ENCODE measurements around the gene IRF4.
A peak's percentile ranks its signal among the peaks of the same experiment; 100 is the strongest.
"Not testable (repeated sequence)": the region's sequence is repeated elsewhere in the genome, so short reads cannot be mapped to it uniquely, and the experiment has no call there.

Gene IRF4

DNA sequence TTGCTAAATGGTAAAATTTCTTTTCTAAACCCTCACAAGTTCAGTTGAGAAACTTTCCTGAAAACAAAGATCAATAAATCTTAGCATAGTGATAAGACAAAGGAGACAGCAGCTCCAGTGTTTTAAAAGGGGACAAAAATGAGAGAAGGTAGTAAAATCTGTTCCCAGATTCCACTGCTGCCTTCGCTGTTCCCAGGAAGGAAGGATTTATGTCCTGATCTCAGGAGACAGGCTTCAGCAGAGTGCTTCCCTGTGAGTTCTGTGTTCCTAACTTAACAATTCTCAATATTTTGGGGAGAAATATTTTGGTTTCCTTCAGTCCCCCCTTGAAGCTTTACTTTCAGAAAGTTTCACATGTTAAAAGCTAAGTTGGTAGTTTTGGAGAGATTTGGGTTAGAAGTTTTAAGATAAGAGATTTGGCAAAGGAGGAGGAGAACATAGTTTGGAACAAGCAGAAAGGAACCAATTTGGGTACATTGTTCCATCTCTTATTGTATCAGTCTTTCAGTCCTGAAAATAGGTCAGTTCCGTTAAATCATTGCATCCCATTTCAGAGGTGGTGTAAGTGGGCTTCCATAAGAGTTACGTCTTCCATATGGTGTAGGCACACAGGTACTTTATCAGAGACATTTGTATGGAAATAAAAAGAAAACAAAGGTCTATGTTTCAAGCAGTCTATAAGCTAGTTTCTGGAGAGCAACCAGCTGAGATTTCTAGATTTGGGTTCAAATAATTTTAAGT, 20.8 kb downstream of the IRF4 start:
- no peak overlapping the region for H3K4me3 ChIP-seq (ENCODE audit: extremely low read depth, insufficient read depth, low read length, poor library complexity, severe bottlenecking)
- peaks cover 7% of the 10 kb centered on the region for H3K9me3 ChIP-seq (ENCODE audit: control insufficient read depth, low read length)
- H3K36me3 ChIP-seq (ENCODE audit: control insufficient read depth, insufficient read depth, low read length): no peaks in the 10 kb centered on the region
- 93 to 94% methylated on average over 2 of the region's 3 CpGs for WGBS, 2 experiments (ENCODE audit: insufficient coverage in 2 of 2)
- no peaks in the 10 kb centered on the region for H3K4me1 ChIP-seq (ENCODE audit: control insufficient read depth, insufficient read depth, low read length, poor library complexity, severe bottlenecking)
- H3K27ac ChIP-seq (ENCODE audit: low read depth, low read length, severe bottlenecking): no peak overlapping the region

- Histone ChIP-seq H3K4me1 (ENCODE audit: control insufficient read depth, insufficient read depth, low read length, poor library complexity, severe bottlenecking) (no peaks in the 10 kb centered on the region), H3K9me3 (ENCODE audit: control insufficient read depth, low read length) (peaks cover 7% of the 10 kb centered on the region), H3K36me3 (ENCODE audit: control insufficient read depth, insufficient read depth, low read length) (no peaks in the 10 kb centered on the region), H3K4me3 (ENCODE audit: extremely low read depth, insufficient read depth, low read length, poor library complexity, severe bottlenecking) (no peak overlapping the region), H3K27ac (ENCODE audit: low read depth, low read length, severe bottlenecking) (no peak overlapping the region)
Measured at GRCh38 chr6:414447-414846, 22.9 kb downstream of the IRF4 start.

DNA sequence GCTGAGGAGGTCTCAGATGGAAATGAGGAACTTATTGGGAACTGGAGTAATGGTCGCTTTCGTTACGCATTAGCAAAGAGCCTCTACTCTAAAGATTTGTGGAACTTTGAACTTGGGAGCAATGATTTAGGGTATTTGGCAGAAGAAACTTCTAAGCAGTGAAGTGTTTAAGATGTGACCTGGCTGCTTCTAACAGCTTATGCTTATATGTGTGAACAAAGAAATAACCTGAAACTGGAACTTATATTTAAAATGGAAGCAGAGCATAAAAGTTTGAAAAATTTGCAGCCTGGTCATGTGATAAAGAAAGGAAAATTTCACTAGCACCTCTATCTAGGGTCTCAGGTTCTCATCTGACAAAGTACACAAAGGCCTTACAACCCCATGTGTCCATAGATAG, 23.5 kb downstream of the IRF4 start:
- Histone ChIP-seq H3K4me3 (ENCODE audit: extremely low read depth, insufficient read depth, low read length, poor library complexity, severe bottlenecking) (no peak overlapping the region), H3K27ac (ENCODE audit: low read depth, low read length, severe bottlenecking) (no peak overlapping the region), H3K9me3 (ENCODE audit: control insufficient read depth, low read length) (peaks cover 7% of the 10 kb centered on the region), H3K36me3 (ENCODE audit: control insufficient read depth, insufficient read depth, low read length) (no peaks in the 10 kb centered on the region), H3K4me1 (ENCODE audit: control insufficient read depth, insufficient read depth, low read length, poor library complexity, severe bottlenecking) (no peaks in the 10 kb centered on the region)
- WGBS, 2 experiments (ENCODE audit: insufficient coverage in 2 of 2): 97 to 100% methylated on average over 3 of the region's 3 CpGs

- H3K4me3 ChIP-seq (ENCODE audit: extremely low read depth, insufficient read depth, low read length, poor library complexity, severe bottlenecking): no peak overlapping the region
- peaks cover 7% of the 10 kb centered on the region for H3K4me1 ChIP-seq (ENCODE audit: control insufficient read depth, insufficient read depth, low read length, poor library complexity, severe bottlenecking)
- no peak overlapping the region for H3K27ac ChIP-seq (ENCODE audit: low read depth, low read length, severe bottlenecking)
- WGBS, 2 experiments (ENCODE audit: insufficient coverage in 2 of 2): 90 to 92% methylated on average over 6 to 7 of the region's 7 CpGs
- H3K9me3 ChIP-seq (ENCODE audit: control insufficient read depth, low read length): peaks cover 7% of the 10 kb centered on the region
- H3K36me3 ChIP-seq (ENCODE audit: control insufficient read depth, insufficient read depth, low read length): no peaks in the 10 kb centered on the region
Measured at GRCh38 chr6:421211-421610, 29.7 kb downstream of the IRF4 start.

- peak overlapping the region; percentile 58 for H3K27ac ChIP-seq (ENCODE audit: low read depth, low read length, severe bottlenecking)
- H3K36me3 ChIP-seq (ENCODE audit: control insufficient read depth, insufficient read depth, low read length): no peaks in the 10 kb centered on the region
- peaks cover 7% of the 10 kb centered on the region for H3K9me3 ChIP-seq (ENCODE audit: control insufficient read depth, low read length)
- peaks cover 7% of the 10 kb centered on the region for H3K4me1 ChIP-seq (ENCODE audit: control insufficient read depth, insufficient read depth, low read length, poor library complexity, severe bottlenecking)
- no peak overlapping the region for H3K4me3 ChIP-seq (ENCODE audit: extremely low read depth, insufficient read depth, low read length, poor library complexity, severe bottlenecking)
- 77% methylated on average over 4 of the region's 6 CpGs for WGBS, 2 experiments (ENCODE audit: insufficient coverage in 2 of 2)
Measured at GRCh38 chr6:422433-423054, 31.0 kb downstream of the IRF4 start.

DNA sequence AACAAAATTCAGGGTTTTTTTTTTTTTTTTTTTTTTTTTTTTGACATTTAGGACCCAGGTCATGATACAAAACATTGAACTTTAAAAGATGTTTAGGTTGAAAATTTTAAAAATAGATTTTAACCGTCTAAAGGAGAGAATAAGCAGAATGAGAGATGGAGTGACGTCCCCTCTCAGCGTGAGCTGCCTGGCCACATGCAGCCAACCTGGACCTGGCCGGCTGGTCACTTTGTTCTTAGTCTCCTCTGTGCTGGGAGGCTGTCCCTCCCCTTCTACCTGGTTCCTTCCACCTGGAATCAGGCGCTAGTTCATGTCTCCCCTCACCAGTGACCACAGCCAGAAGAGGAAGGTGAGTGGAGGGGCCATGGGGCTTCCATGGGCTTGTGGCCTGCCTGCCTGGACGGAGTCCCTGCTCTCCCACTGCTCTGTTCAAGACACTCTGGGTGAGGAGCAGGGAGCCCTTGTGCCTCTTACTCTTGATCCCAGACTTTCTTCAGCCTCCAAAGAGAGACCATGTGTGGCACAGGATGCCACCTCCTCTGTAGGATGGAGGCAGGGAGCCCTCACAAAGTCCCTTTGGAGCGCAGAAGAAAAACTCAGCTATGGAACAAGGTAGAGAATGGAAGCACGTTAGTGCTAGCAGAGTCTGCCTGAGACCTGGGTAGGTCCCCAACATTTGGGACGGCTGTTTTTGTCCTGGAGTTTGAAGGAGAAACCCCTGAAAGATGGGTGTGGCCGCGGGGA, 31.7 kb downstream of the IRF4 start:
- 85 to 96% methylated on average over 7 to 9 of the region's 11 CpGs for WGBS, 2 experiments (ENCODE audit: insufficient coverage in 2 of 2)
- Histone ChIP-seq H3K4me3 (ENCODE audit: extremely low read depth, insufficient read depth, low read length, poor library complexity, severe bottlenecking) (no peak overlapping the region), H3K4me1 (ENCODE audit: control insufficient read depth, insufficient read depth, low read length, poor library complexity, severe bottlenecking) (peaks cover 7% of the 10 kb centered on the region), H3K36me3 (ENCODE audit: control insufficient read depth, insufficient read depth, low read length) (no peaks in the 10 kb centered on the region), H3K27ac (ENCODE audit: low read depth, low read length, severe bottlenecking) (peak overlapping the region; percentile 24), H3K9me3 (ENCODE audit: control insufficient read depth, low read length) (peaks cover 7% of the 10 kb centered on the region)

DNA sequence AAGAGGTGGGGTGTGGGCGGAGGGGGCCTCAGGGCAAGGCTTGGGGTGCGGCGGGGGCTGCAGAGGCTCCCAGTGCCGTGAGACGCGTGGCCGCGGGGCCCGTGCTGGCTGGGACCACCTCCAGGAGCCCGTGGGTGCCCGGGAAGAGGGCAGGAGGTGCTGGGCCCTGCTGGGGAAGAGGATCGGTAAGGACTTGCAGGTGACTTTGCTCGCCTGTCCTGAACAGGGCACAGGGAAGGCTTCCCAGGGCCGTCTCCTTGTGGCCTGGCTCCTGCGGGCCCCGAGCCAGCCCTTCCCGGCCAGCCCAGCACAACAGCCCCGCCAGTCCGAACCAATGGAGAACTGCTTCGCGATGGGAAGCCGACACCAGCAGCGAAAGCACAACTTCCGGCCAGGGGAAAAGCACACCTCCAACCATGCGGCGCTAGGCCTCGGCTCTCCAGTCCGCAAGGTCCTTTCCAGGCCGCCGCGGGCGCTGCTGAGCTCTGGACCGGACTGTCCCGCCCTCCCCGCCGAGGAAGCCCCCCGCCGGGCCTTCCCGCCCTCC, 32.3 kb downstream of the IRF4 start:
- Histone ChIP-seq H3K9me3 (ENCODE audit: control insufficient read depth, low read length) (peaks cover 7% of the 10 kb centered on the region), H3K27ac (ENCODE audit: low read depth, low read length, severe bottlenecking) (no peak overlapping the region), H3K36me3 (ENCODE audit: control insufficient read depth, insufficient read depth, low read length) (no peaks in the 10 kb centered on the region), H3K4me3 (ENCODE audit: extremely low read depth, insufficient read depth, low read length, poor library complexity, severe bottlenecking) (no peak overlapping the region), H3K4me1 (ENCODE audit: control insufficient read depth, insufficient read depth, low read length, poor library complexity, severe bottlenecking) (peaks cover 7% of the 10 kb centered on the region)
- WGBS, 2 experiments (ENCODE audit: insufficient coverage in 2 of 2): 95 to 96% methylated on average over 17 to 31 of the region's 39 CpGs

DNA sequence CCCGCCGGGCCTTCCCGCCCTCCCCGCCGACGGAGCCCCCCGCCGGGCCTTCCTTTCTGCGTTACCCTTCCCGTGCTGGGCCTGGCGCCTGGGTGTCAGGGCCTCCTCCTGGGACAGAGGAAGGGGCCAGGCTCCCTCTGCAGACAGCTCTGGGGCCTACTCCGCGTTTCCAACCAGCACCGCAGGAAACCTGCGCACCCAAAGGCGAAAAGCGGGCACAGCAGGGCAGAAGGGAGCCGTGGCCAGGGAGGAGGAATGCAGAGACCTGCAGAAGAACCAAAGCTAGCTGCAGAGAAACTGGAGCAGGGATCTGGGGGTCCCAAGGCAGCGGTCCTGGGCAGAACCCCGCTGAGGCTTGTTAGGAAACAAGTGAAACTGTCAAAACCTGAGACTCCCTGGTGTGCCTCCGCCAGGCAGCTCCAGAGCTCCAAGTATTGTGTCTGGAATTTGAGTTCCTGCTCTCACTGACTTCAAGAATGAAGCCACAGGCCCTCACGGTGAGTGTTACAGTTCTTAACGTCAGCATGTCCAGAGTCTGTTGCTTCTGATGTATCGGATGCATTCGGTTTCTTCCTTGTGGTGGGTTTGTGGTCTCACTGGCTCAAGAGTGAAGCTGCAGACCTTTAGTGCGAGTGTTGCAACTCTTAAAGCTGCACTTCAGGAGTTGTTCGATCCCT, 33.3 kb downstream of the IRF4 start:
- Histone ChIP-seq H3K9me3 (ENCODE audit: control insufficient read depth, low read length) (peaks cover 7% of the 10 kb centered on the region), H3K4me1 (ENCODE audit: control insufficient read depth, insufficient read depth, low read length, poor library complexity, severe bottlenecking) (peaks cover 7% of the 10 kb centered on the region), H3K36me3 (ENCODE audit: control insufficient read depth, insufficient read depth, low read length) (no peaks in the 10 kb centered on the region), H3K4me3 (ENCODE audit: extremely low read depth, insufficient read depth, low read length, poor library complexity, severe bottlenecking) (no peak overlapping the region), H3K27ac (ENCODE audit: low read depth, low read length, severe bottlenecking) (no peak overlapping the region)
- WGBS, 2 experiments (ENCODE audit: insufficient coverage in 2 of 2): 86 to 93% methylated on average over 19 to 22 of the region's 27 CpGs

DNA sequence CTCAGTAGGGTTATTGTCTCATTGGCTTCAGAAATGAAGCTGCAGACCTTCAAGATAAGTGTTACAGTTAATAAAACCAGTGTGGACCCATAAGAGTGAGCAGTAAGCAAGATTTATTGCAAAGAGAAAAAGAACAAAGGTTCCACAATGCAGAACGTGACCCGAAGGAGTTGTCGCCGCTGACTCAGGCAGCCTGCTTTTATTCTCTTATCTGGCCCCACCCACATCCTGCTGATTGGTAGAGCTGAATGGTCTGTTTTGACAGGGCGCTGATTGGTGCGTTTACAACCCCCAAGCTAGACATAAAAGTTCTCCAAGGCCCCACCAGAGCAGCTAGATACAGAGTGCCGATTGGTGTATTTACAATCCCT, 33.9 kb downstream of the IRF4 start:
- H3K36me3 ChIP-seq (ENCODE audit: control insufficient read depth, insufficient read depth, low read length); H3K27ac ChIP-seq (ENCODE audit: low read depth, low read length, severe bottlenecking); H3K9me3 ChIP-seq (ENCODE audit: control insufficient read depth, low read length); H3K4me3 ChIP-seq (ENCODE audit: extremely low read depth, insufficient read depth, low read length, poor library complexity, severe bottlenecking); H3K4me1 ChIP-seq (ENCODE audit: control insufficient read depth, insufficient read depth, low read length, poor library complexity, severe bottlenecking): not testable (repeated sequence)
- WGBS, 2 experiments (ENCODE audit: insufficient coverage in 2 of 2): 73 to 100% methylated on average over 3 to 5 of the region's 7 CpGs

- 95 to 96% methylated on average over 24 to 32 of the region's 45 CpGs for WGBS, 2 experiments (ENCODE audit: insufficient coverage in 2 of 2)
- H3K4me1 ChIP-seq (ENCODE audit: control insufficient read depth, insufficient read depth, low read length, poor library complexity, severe bottlenecking); H3K4me3 ChIP-seq (ENCODE audit: extremely low read depth, insufficient read depth, low read length, poor library complexity, severe bottlenecking); H3K9me3 ChIP-seq (ENCODE audit: control insufficient read depth, low read length); H3K27ac ChIP-seq (ENCODE audit: low read depth, low read length, severe bottlenecking); H3K36me3 ChIP-seq (ENCODE audit: control insufficient read depth, insufficient read depth, low read length): not testable (repeated sequence)
Measured at GRCh38 chr6:426198-426738, 34.7 kb downstream of the IRF4 start.
